ENCODE results near the gene OR6B1.

Gene OR6B1

DNA sequence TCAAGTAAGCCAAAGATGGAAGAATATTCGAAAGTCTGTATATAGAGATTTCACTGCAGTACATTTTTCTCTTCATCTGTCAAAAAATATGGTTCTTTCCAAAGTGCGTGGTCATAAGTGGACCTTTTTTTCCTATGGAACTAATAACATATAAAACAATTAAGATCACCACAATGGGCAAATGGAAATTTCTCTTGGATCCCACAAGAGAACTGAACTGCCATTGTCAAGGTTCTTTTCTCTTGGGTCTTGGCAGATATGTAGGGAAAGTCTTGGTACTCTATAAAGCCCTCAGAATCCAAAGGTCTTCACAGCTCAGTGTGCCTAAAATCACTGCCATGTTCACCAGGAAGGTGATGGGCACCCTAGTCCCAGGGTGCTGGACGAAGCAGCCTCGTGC, at the start of gene OR6B1:
Gene OR6B1 (plus strand): TSS at position 301 of the 400 bp plus-strand sequence. CDS start 3,677 bp downstream, outside the sequence.
- FAIRE-seq, result no peak
- no peak for TF ChIP-seq CTCF (IDR thresholded peaks at IDR 0.05; ENCODE audit: insufficient read depth, missing control alignments)
- DNase-seq (ENCODE audit: insufficient read length, low spot score), result no peak

- DNase-seq (ENCODE audit: insufficient read length, low spot score), result no peak
- no peak for FAIRE-seq
- TF ChIP-seq CTCF (IDR thresholded peaks at IDR 0.05; ENCODE audit: insufficient read depth, missing control alignments), result no peak
Observed at GRCh38 chr7:143953421-143953820, 46.7 kb upstream of the OR6B1 start.

DNA sequence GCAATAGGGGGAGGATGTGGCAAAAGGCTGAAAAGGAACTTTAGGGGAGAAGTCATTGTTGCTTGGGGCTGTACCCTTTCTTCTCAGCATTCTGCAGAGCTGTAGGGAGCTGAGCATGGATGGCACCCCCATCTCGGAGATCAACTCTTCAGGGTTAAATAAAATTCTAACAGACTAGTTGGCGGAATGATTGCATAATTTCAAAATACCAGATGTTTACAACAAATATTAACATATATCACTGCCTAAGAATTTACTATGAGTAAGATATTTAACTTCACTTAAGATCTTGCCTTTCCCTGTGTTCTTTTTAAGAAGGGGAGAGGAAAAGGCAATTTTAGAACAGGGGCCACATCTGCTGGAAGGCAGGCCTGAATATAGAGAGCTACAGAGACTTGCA, 46.0 kb upstream of the OR6B1 start:
- FAIRE-seq, result no peak
- no peak for TF ChIP-seq CTCF (IDR thresholded peaks at IDR 0.05; ENCODE audit: insufficient read depth, missing control alignments)
- no peak for DNase-seq (ENCODE audit: insufficient read length, low spot score)

- no peak for FAIRE-seq
- no peak for TF ChIP-seq CTCF (IDR thresholded peaks at IDR 0.05; ENCODE audit: insufficient read depth, missing control alignments)
- DNase-seq (ENCODE audit: insufficient read length, low spot score), result no peak
Observed at GRCh38 chr7:143954544-143954943, 45.6 kb upstream of the OR6B1 start, which contains the start of gene OR2F1. Gene OR2F1, plus strand, starts transcription at chr7:143954844. Its CDS starts 5,127 bp downstream, at chr7:143959971.

GRCh38 chr7:143958781-143959180, 41.3 kb upstream of the OR6B1 start:
- no peak for TF ChIP-seq CTCF (IDR thresholded peaks at IDR 0.05; ENCODE audit: insufficient read depth, missing control alignments)
- no peak for FAIRE-seq
- DNase-seq (ENCODE audit: insufficient read length, low spot score), result no peak

DNA sequence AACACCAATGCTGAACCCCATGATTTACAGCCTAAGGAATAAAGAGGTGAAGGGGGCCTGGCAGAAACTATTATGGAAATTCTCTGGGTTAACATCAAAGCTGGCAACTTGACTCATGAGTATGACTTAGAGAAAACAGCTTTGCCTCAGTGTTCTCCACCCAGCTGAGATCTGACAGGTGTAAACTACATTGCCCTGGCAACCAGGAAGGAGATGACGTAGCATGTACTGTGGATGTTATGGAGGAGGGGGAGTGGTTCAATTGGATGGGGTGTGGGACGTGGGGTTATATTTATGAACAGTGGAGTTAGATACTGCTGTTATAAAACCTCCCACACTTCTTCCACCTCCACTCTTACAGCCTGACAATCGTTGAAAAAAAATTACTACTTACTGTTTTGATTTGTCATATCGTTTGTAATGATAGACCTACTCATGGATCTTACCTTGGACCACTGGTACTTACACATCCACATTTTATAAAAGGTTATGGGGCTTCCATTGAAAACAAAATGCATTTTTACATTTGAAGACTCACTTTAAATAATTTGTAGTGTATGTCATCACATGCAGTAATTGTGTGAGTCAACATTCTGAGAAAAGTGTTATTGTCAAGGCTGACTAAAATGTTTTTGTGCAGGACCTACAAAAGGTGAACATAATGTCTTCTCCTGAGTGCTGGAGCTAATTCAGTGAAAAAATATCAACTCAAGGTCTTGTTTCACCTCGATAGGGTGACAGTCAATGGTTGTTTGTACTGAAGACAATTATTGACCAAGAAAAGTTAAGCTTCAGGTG, 39.1 kb upstream of the OR6B1 start:
- no peak for TF ChIP-seq CTCF (IDR thresholded peaks at IDR 0.05; ENCODE audit: insufficient read depth, missing control alignments)
- DNase-seq (ENCODE audit: insufficient read length, low spot score), result no peak
- FAIRE-seq, result no peak

DNA sequence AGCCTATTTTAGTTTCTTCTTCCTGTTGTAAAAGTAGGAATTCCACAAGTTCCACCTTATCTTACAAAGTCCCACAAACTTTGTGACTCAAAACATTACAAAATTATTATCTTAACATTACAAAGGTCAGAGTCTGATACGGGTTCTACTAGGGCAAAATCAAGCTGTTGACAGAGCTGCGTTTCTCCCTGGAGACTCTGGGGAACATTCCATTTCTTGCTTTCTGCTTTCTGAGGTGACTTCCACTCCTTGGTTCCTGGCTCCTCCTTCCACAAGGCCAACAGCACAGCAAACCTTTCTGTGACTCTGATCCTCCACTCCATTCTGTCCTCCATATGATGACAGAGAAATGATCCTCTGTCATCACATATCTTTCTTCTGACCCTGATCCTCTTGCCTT, 34.8 kb upstream of the OR6B1 start:
- FAIRE-seq, result no peak

More for the DNA sequence above, 34.8 kb upstream of the OR6B1 start:
- no peak for DNase-seq (ENCODE audit: insufficient read length, low spot score)
- no peak for TF ChIP-seq CTCF (IDR thresholded peaks at IDR 0.05; ENCODE audit: insufficient read depth, missing control alignments)
